CD14-positive monocyte (primary cell): Measurements from ENCODE around the gene DYNLT2. TPM values are rescaled to one million over a fixed set of nuclear protein-coding genes. Genes with fewer than 3 reads are reported as not detected.

Source experiments
- DNase-seq, 3 donors: peaks; one replicate each; pipeline ENCODE4 v3.0.0-alpha.2; 2011 to 2022
- H2AFZ ChIP-seq: 2 replicates; pipeline ENCODE4 v1.6.0; 2012; ENCODE audit warnings: mild to moderate bottlenecking, low read depth, low read length, inconsistent platforms; ENCODE audit not compliant: insufficient read depth, poor library complexity, severe bottlenecking
- H3K27ac ChIP-seq, 2 donors: 1 replicate in 1 of 2; 2 replicates in 1 of 2; pipeline ENCODE4 v1.5.1; 2012 to 2013; ENCODE audit warnings: low read length in 2 of 2, control low read depth in 1 of 2, inconsistent platforms in 1 of 2, low read depth in 1 of 2, mild to moderate bottlenecking in 1 of 2
- H3K27me3 ChIP-seq, 2 donors: one replicate each; pipeline versions ENCODE4 v1.6.0 to v1.6.1; 2011 to 2013; ENCODE audit warnings: low read length in 2 of 2; ENCODE audit not compliant: control insufficient read depth in 2 of 2, insufficient read depth in 2 of 2
- H3K36me3 ChIP-seq, 2 donors: replicated peaks in 1 of 2; 1 replicate in 1 of 2; 2 replicates in 1 of 2; pipeline versions ENCODE4 v1.5.1 to v1.6.1; 2012 to 2013; ENCODE audit warnings: low read length in 2 of 2, control low read depth in 1 of 2, inconsistent platforms in 1 of 2, mild to moderate bottlenecking in 1 of 2; ENCODE audit not compliant: insufficient read depth in 2 of 2, control insufficient read depth in 1 of 2
- H3K4me1 ChIP-seq, 2 donors: 1 replicate in 1 of 2; 2 replicates in 1 of 2; pipeline versions ENCODE4 v1.5.1 to v1.6.1; 2012 to 2013; ENCODE audit warnings: low read length in 2 of 2, control low read depth in 1 of 2, inconsistent platforms in 1 of 2, mild to moderate bottlenecking in 1 of 2, moderate library complexity in 1 of 2; ENCODE audit not compliant: insufficient read depth in 2 of 2, control insufficient read depth in 1 of 2
- H3K4me2 ChIP-seq: replicated peaks from 2 replicates; pipeline ENCODE3; 2012; ENCODE audit warnings: low read length, moderate library complexity, mild to moderate bottlenecking; ENCODE audit not compliant: poor library complexity, severe bottlenecking; ENCODE audit errors: extremely low read depth
- H3K4me3 ChIP-seq, 3 experiments: fragments of 200-600 bp in 1 of 3; sonication (generic) in 1 of 3; replicated peaks in 1 of 3; 1 replicate in 2 of 3; 2 replicates in 1 of 3; pipeline ENCODE4 v1.5.1; 2011 to 2013; ENCODE audit warnings: low read length in 3 of 3, mild to moderate bottlenecking in 3 of 3, control low read depth in 2 of 3, low read depth in 2 of 3, inconsistent platforms in 1 of 3, moderate library complexity in 1 of 3
- H3K79me2 ChIP-seq: 2 replicates; pipeline ENCODE4 v1.6.0; 2012; ENCODE audit warnings: mild to moderate bottlenecking, control low read depth, inconsistent platforms, low read length, moderate library complexity; ENCODE audit not compliant: insufficient read depth
- H3K9ac ChIP-seq: 2 replicates; pipeline ENCODE4 v1.6.0; 2017; ENCODE audit warnings: low read length, mild to moderate bottlenecking; ENCODE audit not compliant: insufficient read depth, poor library complexity, severe bottlenecking
- H3K9me3 ChIP-seq, 2 donors: replicated peaks in 1 of 2; 1 replicate in 1 of 2; 2 replicates in 1 of 2; pipeline versions ENCODE4 v1.5.1 to v1.6.1; 2012 to 2013; ENCODE audit warnings: low read length in 2 of 2, control low read depth in 1 of 2; ENCODE audit not compliant: control insufficient read depth in 1 of 2, insufficient read depth in 1 of 2
- H4K20me1 ChIP-seq: 2 replicates; pipeline ENCODE4 v1.6.0; 2012; ENCODE audit warnings: mild to moderate bottlenecking, low read length, control low read depth, moderate library complexity; ENCODE audit not compliant: insufficient read depth
- H3K27ac Mint-ChIP-seq, 7 donors: one replicate each; pipeline ENCODE4 v1.8.0; 2020; ENCODE audit warnings: mild to moderate bottlenecking in 7 of 7, mixed read lengths in 7 of 7, moderate library complexity in 6 of 7, inconsistent platforms in 2 of 7
- H3K27me3 Mint-ChIP-seq, 3 donors: one replicate each; pipeline ENCODE4 v1.8.0; 2021 to 2022; ENCODE audit warnings: low read depth in 3 of 3, mild to moderate bottlenecking in 3 of 3, mixed read lengths in 3 of 3, moderate library complexity in 3 of 3, inconsistent platforms in 1 of 3
- H3K36me3 Mint-ChIP-seq, 2 donors: one replicate each; pipeline ENCODE4 v1.8.0; 2020; ENCODE audit warnings: mixed read lengths in 2 of 2, inconsistent platforms in 1 of 2, mild to moderate bottlenecking in 1 of 2
- H3K4me1 Mint-ChIP-seq: one replicate; pipeline ENCODE4 v1.8.0; 2020; ENCODE audit warnings: mild to moderate bottlenecking, mixed read lengths
- H3K4me3 Mint-ChIP-seq, 2 donors: one replicate each; pipeline ENCODE4 v1.8.0; 2020; ENCODE audit warnings: mild to moderate bottlenecking in 2 of 2, mixed read lengths in 2 of 2, moderate library complexity in 1 of 2
- H3K9me3 Mint-ChIP-seq, 7 donors: one replicate each; pipeline ENCODE4 v1.8.0; 2020 to 2022; ENCODE audit warnings: mixed read lengths in 7 of 7, mild to moderate bottlenecking in 6 of 7, moderate library complexity in 6 of 7, inconsistent platforms in 2 of 7
- WGBS: methylation state at CpG from one replicate; pipeline ENCODE4 v1.1.5; 2013; ENCODE audit warnings: missing lambda C conversion rate; ENCODE audit not compliant: insufficient coverage; 5-methylcytosine and 5-hydroxymethylcytosine counted together
- intact Hi-C, 2 donors: fragments of 100-400 bp; cut with micrococcal nuclease; formaldehyde crosslinking; loops; one replicate each; pipeline versions ENCODE4 v1.15.0 to v1.15.1; 2023
- polyA plus RNA-seq, 3 donors: library from polyadenylated mRNA; depleted of rRNA in 1 of 3; unstranded in 2 of 3; stranded (reverse) in 1 of 3; fragments of 300-500 nt in 2 of 3; fragments of >200 nt in 1 of 3; fragmentation: Illumina TruSeq in 2 of 3; gene quantifications; 1 replicate in 2 of 3; 2 replicates in 1 of 3; pipeline ENCODE4 v1.2.3, GENCODE V29; 2012 to 2021
- TF ChIP-seq, protein P1 (sequence below): fragments of 200-600 bp; IDR thresholded peaks from one replicate; pipeline ENCODE4 v1.8.0; 2022; ENCODE audit warnings: antibody characterized with exemption, mild to moderate bottlenecking

The DYNLT2 gene
- polyA plus RNA-seq, 3 donors, result 0.19 to 1.5 (median 0.86) TPM

DNA sequence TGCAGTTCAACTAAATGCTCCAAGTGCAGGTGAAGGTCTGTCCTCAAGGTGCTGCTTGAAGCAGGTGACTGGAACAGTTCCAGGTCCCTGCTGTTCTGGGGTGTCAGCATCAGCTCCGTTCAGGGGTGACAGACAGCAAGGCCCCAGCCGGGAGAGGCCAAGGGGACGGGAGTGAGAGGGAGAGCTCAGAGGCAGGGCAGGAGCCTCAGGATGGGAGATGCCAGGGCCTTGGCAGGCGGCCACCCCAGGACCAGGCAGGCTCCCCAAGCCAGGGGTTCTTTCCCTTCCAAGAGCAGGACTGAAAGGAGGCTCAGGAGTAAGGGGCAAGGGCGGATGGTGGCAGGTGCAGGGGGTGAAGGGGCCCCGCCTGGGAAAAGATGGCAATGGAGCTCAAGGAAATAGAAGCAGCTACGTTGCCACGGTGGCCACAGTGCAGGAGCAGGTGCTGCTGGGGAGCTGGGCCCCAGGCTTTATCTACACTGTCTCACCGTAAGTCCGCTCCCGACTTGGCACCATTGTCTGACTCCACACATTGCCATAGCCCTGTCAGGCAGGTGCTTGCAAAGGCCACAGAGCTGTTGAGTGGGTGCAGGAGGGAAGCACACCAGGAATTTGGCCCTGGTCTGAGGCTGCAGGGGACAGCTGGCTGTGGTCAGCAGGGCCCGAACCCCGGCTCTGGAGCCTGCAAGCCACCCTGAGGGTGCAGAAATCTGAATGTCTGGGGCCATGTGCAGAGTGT is 43.1 kb upstream of the DYNLT2 start:
- peaks cover 25% of the 10 kb centered on the region for H3K4me1 Mint-ChIP-seq
- no peak overlapping the region for H3K27ac Mint-ChIP-seq
- Histone ChIP-seq H3K4me3 (no peak overlapping the region), H3K9ac (no peak overlapping the region), H3K4me1 (peaks cover 12 to 17% of the 10 kb centered on the region in 2 donors), H3K4me2 (no peak overlapping the region), H3K9me3 (no peaks in the 10 kb centered on the region), H2AFZ (no peak overlapping the region), H3K79me2 (no peaks in the 10 kb centered on the region), H3K27me3 (peaks cover 0 to 17% of the 10 kb centered on the region in 2 donors), H3K36me3 (no peaks in the 10 kb centered on the region), H4K20me1 (no peaks in the 10 kb centered on the region), H3K27ac (no peak overlapping the region)
- DNase-seq, result no peak
- 84% methylated on average over 12 of the region's 13 CpGs for WGBS
- H3K4me3 Mint-ChIP-seq, result no peak overlapping the region
- intact Hi-C loops, result loop anchor here in 1 of 2 donors (5.0 kb wide), 1 partner anchor 738 kb away; no protein-coding TSS in a partner anchor
- peaks cover 22 to 25% (median 22%) of the 10 kb centered on the region in 3 donors for H3K27me3 Mint-ChIP-seq
- TF ChIP-seq, protein P1, sequence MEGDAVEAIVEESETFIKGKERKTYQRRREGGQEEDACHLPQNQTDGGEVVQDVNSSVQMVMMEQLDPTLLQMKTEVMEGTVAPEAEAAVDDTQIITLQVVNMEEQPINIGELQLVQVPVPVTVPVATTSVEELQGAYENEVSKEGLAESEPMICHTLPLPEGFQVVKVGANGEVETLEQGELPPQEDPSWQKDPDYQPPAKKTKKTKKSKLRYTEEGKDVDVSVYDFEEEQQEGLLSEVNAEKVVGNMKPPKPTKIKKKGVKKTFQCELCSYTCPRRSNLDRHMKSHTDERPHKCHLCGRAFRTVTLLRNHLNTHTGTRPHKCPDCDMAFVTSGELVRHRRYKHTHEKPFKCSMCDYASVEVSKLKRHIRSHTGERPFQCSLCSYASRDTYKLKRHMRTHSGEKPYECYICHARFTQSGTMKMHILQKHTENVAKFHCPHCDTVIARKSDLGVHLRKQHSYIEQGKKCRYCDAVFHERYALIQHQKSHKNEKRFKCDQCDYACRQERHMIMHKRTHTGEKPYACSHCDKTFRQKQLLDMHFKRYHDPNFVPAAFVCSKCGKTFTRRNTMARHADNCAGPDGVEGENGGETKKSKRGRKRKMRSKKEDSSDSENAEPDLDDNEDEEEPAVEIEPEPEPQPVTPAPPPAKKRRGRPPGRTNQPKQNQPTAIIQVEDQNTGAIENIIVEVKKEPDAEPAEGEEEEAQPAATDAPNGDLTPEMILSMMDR, result no peak
- H3K36me3 Mint-ChIP-seq, result no peaks in the 10 kb centered on the region
- peaks cover 0 to 2% (median 0%) of the 10 kb centered on the region in 7 donors for H3K9me3 Mint-ChIP-seq

- H3K27ac Mint-ChIP-seq, result peak overlapping the region in 1 of 7 donors; percentile 20
- 87% methylated on average over 8 of the region's 10 CpGs for WGBS
- peaks cover 22 to 32% (median 32%) of the 10 kb centered on the region in 3 donors for H3K27me3 Mint-ChIP-seq
- no peaks in the 10 kb centered on the region for H4K20me1 ChIP-seq
- H3K4me2 ChIP-seq, result no peak overlapping the region
- peaks cover 25% of the 10 kb centered on the region for H3K4me1 Mint-ChIP-seq
- no peaks in the 10 kb centered on the region for H3K9me3 ChIP-seq
- no peak overlapping the region for H2AFZ ChIP-seq
- no peak for DNase-seq
- H3K27ac ChIP-seq, result no peak overlapping the region
- no peak overlapping the region for H3K4me3 Mint-ChIP-seq
- no peak overlapping the region for H3K9ac ChIP-seq
- TF ChIP-seq, protein P1, result no peak
- peaks cover 0 to 24% of the 10 kb centered on the region in 2 donors for H3K27me3 ChIP-seq
- intact Hi-C loops, result loop anchor here in 1 of 2 donors (5.0 kb wide), 1 partner anchor 739 kb away; no protein-coding TSS in a partner anchor
- no peaks in the 10 kb centered on the region for H3K79me2 ChIP-seq
- H3K36me3 ChIP-seq, result no peaks in the 10 kb centered on the region
- H3K4me1 ChIP-seq, result peaks cover 12 to 17% of the 10 kb centered on the region in 2 donors
- peaks cover 0 to 2% (median 0%) of the 10 kb centered on the region in 7 donors for H3K9me3 Mint-ChIP-seq
- H3K4me3 ChIP-seq, result no peak overlapping the region
- H3K36me3 Mint-ChIP-seq, result no peaks in the 10 kb centered on the region
Measured at GRCh38 chr6:169793408-169793807, 42.0 kb upstream of the DYNLT2 start.
